Stimulated activated memory B cell treated with anti-CD40 and anti-IgM and Interleukin-4, amounts not matched to agents 10 μg/mL and 1 μg/mL and 100 μg/mL, for 72 hours (primary cell): Measurements from ENCODE around the gene CD244.
A peak's percentile ranks its signal among the peaks of the same experiment; 100 is the strongest.
"Not testable (repeated sequence)": the region's sequence is repeated elsewhere in the genome, so short reads cannot be mapped to it uniquely, and the experiment has no call there.

Experiments
- ATAC-seq: fragments of 150-1000 bp; cut with Tn5 transposase; 2 replicates; pipeline ENCODE4 v1.10.0; 2021
- H3K27ac Mint-ChIP-seq: one replicate; pipeline ENCODE4 v1.8.0; 2022; ENCODE audit warnings: mild to moderate bottlenecking, mixed read lengths
- H3K27me3 Mint-ChIP-seq: one replicate; pipeline ENCODE4 v1.8.0; 2022; ENCODE audit warnings: mixed read lengths
- H3K36me3 Mint-ChIP-seq: one replicate; pipeline ENCODE4 v1.8.0; 2022; ENCODE audit warnings: mixed read lengths
- H3K4me1 Mint-ChIP-seq: one replicate; pipeline ENCODE4 v1.8.0; 2022; ENCODE audit warnings: mixed read lengths
- H3K4me3 Mint-ChIP-seq: one replicate; pipeline ENCODE4 v1.8.0; 2022; ENCODE audit warnings: mild to moderate bottlenecking, moderate library complexity, mixed read lengths
- H3K9me3 Mint-ChIP-seq: one replicate; pipeline ENCODE4 v1.8.0; 2022; ENCODE audit warnings: mixed read lengths

Gene CD244

DNA sequence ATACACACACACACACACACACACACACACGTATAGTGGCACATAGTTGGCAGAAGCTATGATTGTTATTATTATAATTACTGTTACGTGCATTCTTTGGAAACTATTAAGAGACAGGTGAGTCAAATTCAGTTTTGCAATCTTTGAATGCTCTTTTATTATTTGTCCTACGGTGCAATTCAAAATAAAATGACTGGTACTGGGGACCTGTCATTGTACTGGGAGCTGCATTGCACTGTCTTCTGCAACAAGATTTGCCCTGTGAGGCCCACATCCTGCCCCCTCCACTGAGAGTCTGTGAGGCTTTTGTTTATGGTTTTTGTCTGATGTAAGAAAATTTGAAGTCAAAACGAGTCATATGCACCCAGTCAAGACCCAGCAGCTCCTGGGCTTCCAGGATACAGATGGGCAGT lies 64.8 kb downstream of the CD244 start:
- peak overlapping the region; percentile 97 for H3K4me3 Mint-ChIP-seq
- peaks cover 47% of the 10 kb centered on the region for H3K36me3 Mint-ChIP-seq
- peaks cover 83% of the 10 kb centered on the region for H3K4me1 Mint-ChIP-seq
- no peaks in the 10 kb centered on the region for H3K27me3 Mint-ChIP-seq
- H3K9me3 Mint-ChIP-seq, result peaks cover 2% of the 10 kb centered on the region
- ATAC-seq, result peak; percentile 34
- H3K27ac Mint-ChIP-seq, result peak overlapping the region; percentile 98

DNA sequence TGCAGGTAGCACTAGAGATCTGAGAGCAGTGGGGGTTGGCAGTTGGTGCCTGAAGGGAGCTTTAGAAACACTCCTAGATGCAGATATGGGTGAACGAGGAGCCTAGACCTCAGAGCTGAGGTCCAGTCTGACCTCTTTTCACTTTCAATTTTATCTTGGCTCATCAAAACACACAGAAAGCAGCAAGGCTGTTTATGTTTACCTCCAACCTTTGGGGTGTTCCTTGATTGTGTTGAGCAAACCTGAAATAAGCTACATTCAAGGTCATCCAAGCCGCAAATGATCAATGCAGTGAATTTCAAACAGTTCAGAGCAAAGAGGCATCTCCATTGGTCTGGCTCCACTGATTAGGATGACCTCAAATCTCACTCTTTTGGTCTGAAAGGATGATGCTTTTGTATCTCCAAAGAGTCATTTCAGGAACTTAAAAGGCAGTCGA lies 65.4 kb downstream of the CD244 start:
- Mint-ChIP-seq H3K9me3 (no peaks in the 10 kb centered on the region), H3K4me3 (peak overlapping the region; percentile 97), H3K4me1 (peaks cover 78% of the 10 kb centered on the region), H3K27me3 (no peaks in the 10 kb centered on the region), H3K36me3 (peaks cover 41% of the 10 kb centered on the region), H3K27ac (peak overlapping the region; percentile 98)
- no peak for ATAC-seq

DNA sequence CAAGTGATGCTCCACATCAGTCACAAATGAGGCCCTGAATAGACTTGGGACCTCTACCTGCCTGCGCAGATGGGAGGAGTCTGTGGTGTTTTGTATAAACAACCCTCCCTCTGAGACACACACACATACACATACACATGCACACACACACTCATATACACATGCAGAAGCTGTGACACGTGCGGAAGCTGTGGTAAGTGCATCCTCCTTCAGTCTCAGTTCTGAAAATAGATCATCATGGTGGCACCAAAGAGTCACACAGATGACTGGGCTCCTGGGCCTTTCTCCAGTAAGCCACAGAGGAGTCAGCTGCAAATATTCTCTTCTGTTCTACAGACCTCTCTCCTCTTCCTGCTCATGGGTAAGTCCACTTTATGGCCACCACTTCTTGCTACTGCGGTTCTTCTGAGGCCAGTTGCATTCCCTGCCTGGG lies 66.7 kb downstream of the CD244 start, which contains the start of gene LY9:
LY9 (plus strand) TSS at position 224 of the 433 bp plus-strand sequence; CDS start at position 238, 14 bp downstream.
- ATAC-seq, result peak; percentile 95
- Mint-ChIP-seq H3K4me1 (peaks cover 75% of the 10 kb centered on the region), H3K27ac (peak within 1 kb of the TSS; percentile 98), H3K4me3 (peak within 1 kb of the TSS; percentile 97), H3K27me3 (no peaks in the 10 kb centered on the region), H3K9me3 (no peaks in the 10 kb centered on the region), H3K36me3 (peaks cover 33% of the 10 kb centered on the region)

DNA sequence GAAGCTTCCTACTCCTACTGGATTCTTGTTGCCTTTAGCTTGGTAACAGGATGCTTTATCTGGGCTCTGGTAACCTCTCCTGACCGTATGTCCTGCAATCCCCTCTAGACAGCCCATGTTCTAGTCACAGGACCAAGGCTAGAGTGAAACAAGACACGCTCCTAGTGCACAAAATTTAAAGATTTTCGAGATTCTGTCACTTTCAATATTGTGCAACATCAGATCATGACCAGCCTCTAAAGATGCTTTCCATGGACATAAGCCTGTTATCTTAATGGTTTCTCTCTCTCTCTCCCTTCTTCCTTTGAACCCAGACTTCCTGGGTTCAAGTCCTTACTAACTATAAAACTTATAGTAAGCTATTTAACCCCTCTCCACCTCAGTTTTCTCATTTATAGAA lies 68.3 kb downstream of the CD244 start:
- Mint-ChIP-seq H3K4me1 (peaks cover 74% of the 10 kb centered on the region), H3K27me3 (no peaks in the 10 kb centered on the region), H3K4me3 (no peak overlapping the region), H3K27ac (peak overlapping the region; percentile 98), H3K9me3 (no peaks in the 10 kb centered on the region), H3K36me3 (peaks cover 17% of the 10 kb centered on the region)
- no peak for ATAC-seq

DNA sequence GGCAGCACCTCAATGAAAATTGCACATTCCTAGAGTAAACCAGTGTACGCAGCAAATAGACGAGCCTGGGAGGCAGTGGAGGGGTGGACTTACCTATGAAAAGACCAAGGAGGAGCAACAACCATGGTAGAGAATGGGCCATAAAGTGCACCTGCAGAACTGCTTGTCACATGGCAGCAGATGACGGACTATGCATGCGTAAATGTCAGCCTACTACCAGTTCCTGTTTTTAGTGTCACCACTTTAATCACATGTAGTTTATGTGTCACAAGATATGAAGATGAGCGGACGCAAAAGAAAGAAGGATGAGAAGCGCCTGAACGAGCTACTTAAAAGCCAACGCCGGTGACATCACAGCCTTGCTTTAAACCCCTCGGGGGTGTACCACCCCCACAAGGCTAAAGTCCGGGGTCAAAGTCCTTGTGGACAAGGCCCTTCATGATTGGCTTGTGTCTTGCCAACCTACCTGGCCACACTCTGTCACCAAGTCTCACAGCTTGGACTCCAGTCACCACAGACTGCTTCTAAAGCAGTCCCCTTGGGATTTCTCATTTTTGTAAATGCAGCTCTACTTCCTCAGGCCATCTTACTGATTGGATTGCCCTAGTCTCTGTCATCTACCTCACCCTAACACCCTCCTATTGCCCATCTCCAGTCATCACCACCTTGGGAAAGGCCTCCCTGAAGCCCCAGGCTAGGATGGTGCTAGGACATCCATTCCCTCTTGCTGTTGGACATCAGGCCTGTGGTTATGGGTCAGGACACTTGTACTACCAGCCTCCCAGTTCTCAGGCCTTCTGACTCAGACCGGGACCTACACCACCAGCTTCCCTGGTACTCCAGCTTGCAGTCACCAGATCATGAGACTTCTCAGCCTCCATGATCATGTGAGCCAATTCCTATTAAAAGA lies 72.7 kb downstream of the CD244 start:
- Mint-ChIP-seq H3K4me1 (peaks cover 50% of the 10 kb centered on the region), H3K4me3 (peak overlapping the region; percentile 76), H3K9me3 (no peaks in the 10 kb centered on the region), H3K27me3 (no peaks in the 10 kb centered on the region), H3K36me3 (no peaks in the 10 kb centered on the region), H3K27ac (peak overlapping the region; percentile 100)
- peak; percentile 95 for ATAC-seq

DNA sequence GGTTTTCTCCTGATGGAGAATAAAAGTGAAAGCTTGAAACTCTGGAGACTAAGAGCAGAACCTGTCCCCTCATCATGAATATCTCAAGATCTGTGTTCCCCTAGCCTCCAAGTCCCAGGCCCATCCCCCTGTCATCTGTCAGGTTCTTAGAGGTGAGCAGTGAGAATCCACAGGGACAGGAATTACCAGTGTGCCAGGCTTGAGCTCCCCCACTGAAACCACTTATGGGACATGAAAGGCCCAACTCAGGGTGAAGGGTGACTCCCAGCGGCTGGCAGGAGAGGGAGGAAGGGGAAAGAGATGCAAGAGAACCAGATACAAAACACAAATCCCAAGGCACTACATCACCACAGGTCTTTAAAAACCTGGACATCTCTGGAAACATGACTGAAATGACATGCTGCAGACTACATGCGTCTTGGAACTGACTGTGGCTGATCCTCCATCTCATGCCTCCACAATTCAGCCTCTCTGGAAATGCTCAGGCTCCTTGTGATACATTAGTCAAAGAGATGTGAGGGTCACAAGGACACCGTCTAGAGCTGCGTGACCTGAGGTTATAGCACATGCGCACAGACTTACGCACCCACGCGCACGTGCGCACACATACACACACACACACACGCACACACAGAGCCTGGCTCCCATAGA lies 73.5 kb downstream of the CD244 start:
- no peaks in the 10 kb centered on the region for H3K36me3 Mint-ChIP-seq
- peak overlapping the region; percentile 100 for H3K27ac Mint-ChIP-seq
- H3K4me3 Mint-ChIP-seq, result peak overlapping the region; percentile 76
- ATAC-seq, result peak; percentile 46
- H3K9me3 Mint-ChIP-seq, result no peaks in the 10 kb centered on the region
- peaks cover 46% of the 10 kb centered on the region for H3K4me1 Mint-ChIP-seq
- no peaks in the 10 kb centered on the region for H3K27me3 Mint-ChIP-seq

DNA sequence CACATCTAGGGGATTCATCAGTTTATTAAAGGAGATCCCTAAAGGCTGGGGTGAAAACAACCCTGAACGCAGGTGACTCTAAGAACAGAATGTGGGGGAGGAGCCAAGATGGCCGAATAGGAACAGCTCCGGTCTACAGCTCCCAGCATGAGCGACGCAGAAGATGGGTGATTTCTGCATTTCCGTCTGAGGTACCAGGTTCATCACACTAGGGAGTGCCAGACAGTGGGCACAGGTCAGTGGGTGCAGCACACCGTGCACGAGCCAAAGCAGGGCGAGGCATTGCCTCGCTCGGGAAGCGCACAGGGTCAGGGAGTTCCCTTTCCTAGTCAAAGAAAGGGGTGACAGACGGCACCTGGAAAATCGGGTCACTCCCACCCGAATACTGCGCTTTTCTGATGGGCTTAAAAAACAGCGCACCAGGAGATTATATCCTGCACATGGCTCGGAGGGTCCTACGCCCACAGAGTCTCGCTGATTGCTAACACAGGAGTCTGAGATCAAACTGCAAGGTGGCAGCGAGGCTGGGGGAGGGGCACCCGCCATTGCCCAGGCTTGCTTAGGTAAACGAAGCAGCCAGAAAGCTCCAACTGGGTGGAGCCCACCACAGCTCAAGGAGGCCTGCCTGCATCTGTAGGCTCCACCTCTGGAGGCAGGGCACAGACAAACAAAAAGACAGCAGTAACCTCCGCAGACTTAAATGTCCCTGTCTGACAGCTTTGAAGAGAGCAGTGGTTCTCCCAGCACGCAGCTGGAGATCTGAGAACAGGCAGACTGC lies 79.5 kb downstream of the CD244 start:
- not testable (repeated sequence) for H3K36me3 Mint-ChIP-seq, H3K27me3 Mint-ChIP-seq, H3K4me3 Mint-ChIP-seq, ATAC-seq, H3K9me3 Mint-ChIP-seq
- peaks cover 64% of the 10 kb centered on the region for H3K4me1 Mint-ChIP-seq
- peak overlapping the region; percentile 88 for H3K27ac Mint-ChIP-seq

DNA sequence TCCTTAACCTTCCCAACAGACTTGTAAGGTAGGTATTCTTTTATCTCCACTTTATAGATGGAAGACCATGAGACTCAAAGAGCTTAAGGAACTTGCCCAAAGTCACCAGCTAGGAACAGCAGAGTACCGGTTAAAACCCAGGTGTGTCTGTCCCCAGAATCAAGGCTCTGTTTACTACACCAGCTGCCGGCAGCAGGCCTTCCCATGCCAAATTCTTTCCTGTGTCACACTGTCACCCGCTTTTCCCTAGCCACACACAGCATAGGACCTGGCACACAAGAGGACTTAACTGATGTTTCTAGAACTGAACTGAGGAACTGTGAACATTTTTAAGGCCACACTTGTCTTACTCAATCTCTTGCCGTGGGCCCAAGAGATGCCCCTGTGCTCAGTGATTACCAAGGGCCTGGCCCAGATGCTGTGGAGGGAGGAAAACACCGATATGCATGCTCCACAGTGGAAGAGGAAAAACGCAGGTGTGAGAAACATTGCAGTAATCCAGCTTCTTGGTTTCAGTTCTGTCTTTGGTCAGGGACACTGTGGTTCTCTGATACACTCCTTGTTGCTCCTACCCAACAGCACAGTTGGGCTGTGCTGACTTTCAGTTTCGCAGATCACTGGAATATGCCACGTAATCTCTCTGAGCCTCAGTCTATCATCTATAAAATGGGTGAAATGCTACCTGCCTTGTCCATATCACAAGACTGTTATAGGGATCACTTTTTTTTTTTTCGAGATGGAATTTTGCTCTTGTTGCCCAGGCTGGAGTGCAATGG lies 80.6 kb downstream of the CD244 start:
- ATAC-seq, result peak; percentile 96

DNA sequence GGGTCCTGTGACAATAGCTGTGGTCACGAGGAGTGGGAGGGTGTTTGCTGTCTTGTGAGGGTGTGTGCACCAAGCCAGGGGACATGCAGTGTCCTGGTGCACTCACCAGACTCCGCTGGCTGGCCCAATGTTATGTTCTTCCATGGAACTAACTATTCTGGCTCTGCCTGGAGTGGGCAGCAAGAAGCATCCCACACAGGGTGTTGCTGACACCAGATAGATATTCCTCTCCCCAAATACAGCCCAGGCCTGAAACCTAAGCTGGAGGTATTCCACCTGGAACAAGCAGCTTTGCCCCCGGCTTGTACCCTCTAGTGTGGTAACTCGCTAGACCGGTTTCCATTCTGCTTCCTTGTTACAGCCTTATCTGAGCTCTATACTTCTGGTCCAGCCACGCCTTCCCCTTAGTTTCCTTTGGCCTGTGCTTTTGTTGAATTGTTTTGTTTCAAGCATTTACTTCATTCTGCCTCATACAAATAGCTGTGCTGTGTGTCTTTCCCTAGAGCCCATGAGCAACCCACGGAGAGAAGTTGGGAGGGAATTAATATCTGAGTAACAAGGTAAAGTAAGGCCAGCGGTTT lies 81.4 kb downstream of the CD244 start:
- Mint-ChIP-seq H3K27me3 (no peaks in the 10 kb centered on the region), H3K9me3 (no peaks in the 10 kb centered on the region), H3K4me3 (no peak overlapping the region), H3K4me1 (peaks cover 80% of the 10 kb centered on the region), H3K36me3 (no peaks in the 10 kb centered on the region), H3K27ac (peak overlapping the region; percentile 88)
- ATAC-seq, result no peak

More for the DNA sequence above, 80.6 kb downstream of the CD244 start:
- Mint-ChIP-seq H3K4me3 (peak overlapping the region; percentile 56), H3K4me1 (peaks cover 73% of the 10 kb centered on the region), H3K9me3 (no peaks in the 10 kb centered on the region), H3K36me3 (no peaks in the 10 kb centered on the region), H3K27ac (peak overlapping the region; percentile 88), H3K27me3 (no peaks in the 10 kb centered on the region)

DNA sequence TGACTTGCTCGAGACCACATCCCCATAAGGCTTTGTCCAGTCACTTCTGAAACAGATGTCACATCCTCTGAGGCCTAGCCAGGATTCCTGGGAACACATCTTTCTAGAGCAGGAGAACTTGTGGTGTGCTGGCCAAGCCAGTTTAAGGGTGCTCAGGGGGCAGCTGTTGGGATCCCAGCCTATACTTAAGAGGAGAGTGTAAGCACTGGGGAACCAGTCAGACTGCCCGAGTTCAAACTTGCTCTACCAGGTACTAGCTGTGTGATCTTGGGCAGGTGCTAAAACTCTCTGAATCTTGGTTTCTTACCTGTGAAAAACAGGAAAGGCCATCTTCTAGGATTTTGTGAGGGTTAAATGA lies 82.3 kb downstream of the CD244 start:
- Mint-ChIP-seq H3K4me3 (no peak overlapping the region), H3K27me3 (no peaks in the 10 kb centered on the region), H3K4me1 (peaks cover 89% of the 10 kb centered on the region), H3K27ac (peak overlapping the region; percentile 88), H3K36me3 (peaks cover 2% of the 10 kb centered on the region), H3K9me3 (no peaks in the 10 kb centered on the region)
- no peak for ATAC-seq
